NCI-H82 (cell line): ENCODE data around the gene RASSF4.
A peak's percentile ranks its signal among the peaks of the same experiment; 100 is the strongest.

Experiments
- DNase-seq: peaks from one replicate; lab custom pipeline; 2025; lab: John Stamatoyannopoulos, UW

Gene RASSF4

DNA sequence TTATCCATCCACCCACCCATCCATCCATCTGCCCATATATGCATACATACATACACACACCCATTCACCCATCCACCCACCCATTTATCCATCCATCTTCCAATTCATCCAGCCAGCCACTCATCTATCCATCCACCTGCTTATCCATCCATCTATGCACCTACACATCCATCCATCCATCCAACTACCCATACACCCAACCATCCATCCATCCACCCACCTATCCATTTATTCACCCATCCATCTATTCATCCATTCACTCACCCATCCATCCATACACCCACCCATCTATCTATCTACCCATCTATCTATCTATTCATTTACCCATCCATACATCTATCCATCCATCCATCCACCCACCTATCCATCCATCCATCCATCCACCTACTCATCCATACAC, 31.1 kb upstream of the RASSF4 start:
- DNase-seq, result no peak

DNA sequence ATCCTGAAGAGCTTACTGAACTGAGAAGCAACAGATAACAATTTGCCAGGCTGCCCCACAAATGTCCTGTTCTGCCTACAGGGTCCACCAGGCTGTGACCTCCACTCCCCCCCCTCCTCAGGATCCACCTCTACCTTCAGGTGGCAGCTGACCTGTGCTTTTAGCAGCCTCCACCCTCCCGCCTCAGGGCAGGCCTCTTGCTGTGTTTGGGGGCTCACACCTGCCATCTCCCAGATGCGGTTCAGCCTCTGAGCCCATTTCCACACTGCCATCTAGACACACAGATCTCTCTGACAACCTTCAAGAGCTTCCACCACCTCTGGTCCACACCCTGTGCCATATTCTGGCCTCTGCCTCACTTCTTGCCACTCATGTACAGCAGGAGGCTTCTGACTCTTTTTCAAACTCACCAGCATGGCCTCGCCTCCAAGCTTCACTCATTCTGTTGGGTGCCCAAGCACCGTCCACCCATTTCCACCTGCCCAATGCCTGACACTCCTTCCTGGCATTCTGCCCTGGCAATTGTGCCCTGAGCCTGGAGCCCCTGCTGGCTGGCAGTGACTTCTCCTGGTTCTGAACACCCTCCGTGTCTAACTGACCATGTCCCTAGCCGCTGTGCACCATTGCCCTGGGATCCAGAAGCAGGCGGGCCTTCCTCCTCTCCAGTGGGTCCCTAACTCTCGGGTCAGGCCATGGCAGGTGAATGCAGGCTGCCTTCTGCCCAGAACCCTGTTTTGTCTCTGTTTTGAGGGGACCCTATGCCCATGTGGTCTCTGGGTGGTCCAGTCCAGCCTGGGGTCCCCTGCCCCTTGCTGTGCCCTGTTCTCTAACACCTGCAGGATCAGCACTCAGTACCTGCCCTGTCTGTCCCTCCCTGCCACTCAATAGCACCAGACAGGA, 30.0 kb upstream of the RASSF4 start:
- DNase-seq, result no peak

DNA sequence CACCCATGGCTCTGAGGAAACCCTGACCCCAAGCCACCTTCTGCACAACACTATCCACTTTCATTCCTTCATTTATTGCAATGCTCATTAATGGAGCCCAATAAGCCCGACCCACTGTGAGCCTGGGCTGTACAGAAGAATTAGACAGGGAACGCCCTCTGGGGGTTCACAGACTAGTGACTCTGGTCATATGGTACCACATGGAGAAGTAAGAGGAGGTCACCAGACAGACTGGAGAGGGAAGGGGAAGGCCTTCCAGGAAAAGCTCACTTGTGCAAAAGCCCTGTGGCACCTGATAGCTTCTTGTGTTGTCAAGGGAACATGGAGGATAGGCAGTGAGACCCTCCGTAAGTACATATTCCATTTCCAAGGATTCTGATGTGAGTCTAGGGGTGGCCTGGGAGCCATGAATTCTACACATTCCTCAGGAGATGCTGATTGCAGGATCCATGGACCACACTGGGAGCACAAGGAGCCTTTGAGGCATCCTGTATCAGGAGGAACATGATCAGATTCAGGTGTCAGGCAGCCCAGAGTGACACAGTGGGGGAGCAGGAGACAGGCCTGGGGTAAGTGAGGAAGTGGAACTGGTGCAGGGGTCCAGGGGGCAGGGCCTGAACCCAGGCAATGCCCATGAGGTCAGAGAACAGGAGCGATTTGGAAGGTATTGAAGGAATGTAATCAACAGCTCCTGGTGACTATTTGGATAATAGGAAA, 28.5 kb upstream of the RASSF4 start:
- no peak for DNase-seq

DNA sequence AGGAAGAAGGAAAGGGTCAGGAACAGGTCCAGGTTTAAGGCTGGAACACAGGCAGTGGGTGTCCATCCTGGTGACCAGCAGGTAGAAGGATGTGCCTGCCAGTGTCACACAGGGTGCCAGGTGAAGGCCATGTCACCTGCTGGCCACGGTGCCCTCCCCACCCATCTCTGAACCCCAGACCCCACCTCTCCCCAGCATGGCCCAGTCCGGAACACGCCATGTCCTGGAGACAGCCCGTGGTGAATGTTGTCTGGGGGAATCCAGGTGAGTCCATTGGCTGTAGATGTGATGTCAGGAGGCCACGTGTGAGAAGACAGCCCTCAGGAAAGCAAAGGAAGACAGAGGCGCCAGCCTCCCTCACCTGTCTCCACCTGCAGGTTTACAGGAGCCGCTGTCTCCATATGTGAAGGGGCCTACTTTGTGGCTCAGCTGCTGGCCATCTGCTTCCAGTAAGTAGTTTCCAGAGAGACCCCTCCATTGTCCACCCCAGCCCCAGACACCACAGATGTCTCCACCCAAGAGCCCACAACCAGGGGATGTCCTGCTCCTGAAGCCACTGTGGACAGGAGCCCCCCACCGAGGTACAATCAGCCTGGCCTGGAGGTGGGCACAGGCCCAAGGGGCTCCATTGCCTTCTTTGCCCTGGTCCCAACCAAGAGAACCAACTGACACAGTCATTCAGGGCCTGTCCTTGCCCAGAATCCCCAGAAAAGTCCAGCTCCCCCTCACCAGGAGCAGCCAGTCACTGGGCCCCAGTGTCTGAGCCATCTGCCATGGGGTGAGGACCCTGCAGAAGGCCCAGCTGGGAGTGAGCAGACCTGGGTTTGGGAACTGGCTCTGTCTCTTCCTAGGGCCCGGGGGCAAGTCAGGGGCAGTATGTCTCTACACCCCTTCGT, 27.7 kb upstream of the RASSF4 start:
- DNase-seq, result no peak

DNA sequence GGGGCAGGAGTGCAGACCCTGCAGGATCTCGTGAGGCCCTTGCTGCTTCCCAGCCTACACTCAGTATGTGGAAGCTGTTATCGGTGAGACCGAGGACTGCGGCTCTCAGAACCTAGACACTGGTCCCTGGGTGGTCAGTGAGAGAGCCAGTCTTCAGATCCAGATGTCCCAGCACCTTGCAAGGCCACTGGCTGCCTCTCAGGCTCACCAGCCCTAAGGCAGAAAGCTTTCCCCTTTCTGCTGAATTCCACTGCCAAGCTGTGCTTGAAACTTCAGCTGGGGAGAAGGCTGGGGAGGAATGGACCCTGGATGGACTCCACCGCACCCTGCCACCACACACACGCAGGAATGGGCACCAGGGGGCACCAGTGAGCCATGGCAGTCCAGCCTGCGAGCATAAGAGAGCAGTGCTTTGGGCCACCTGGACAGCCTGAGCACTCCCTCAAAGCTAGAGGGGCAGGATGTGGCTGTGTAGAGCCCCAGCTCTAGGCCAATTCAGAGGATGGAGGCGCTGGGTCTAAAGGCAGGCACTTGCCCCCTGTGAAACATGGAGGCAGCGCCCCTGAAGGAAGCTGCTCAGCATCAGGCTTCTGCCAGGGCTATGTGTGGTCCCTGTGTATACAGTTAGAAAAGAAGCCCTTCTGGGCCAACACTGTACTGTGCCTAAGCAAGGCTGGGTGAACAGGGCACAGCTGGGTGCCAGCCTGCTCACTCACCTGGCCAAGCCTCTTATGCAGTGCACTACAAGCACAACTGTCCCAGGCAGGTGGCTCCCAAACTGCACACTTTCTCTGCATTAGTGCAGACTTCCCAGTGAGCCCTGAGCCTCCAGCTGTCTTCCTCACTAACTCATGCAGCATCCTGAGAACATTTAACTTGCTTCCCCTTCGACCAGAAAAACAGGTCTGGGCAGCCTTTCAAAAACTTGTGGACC, 26.8 kb upstream of the RASSF4 start:
- peak; percentile 81 for DNase-seq

DNA sequence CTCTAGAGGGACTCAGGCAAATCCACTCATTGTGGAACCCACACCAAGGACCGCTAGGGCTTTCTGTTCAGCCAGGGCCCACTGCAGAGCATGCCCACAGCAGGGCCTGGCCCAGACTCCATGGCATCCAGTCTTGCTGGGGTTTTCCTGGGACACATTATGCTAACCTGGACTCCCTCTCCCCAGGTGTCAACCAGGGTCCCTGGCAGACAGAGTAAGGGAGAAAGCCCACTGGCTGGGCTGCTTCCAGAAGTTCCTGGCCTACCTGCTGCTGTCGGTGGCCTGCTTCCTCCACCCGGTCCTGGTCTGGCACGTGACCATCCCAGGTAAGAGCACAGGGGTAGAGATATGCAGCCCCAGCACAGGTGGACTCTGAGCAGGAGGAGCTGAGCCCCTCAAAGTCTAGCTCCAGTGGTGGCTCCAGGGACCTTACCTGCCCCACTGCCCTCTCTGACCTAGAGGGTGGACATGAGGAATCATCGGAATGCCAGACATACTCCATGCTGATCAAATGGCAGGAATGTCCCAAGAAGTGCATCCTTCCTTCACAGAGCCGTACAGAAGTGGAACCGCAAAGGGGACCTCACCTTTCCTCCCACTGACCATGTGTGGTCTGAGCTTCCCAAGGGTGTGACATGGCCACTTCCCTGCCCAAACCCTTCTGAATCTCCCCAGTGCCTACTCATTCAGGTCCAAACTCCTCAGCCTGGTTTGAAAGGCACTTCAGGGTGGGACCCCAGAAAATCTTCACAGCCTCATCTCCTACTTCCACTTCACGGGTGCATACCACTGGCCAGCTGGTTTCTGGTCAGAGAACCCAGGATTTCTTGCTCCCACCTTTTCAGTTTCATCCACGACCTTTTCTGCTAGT, 25.9 kb upstream of the RASSF4 start:
- DNase-seq, result no peak

DNA sequence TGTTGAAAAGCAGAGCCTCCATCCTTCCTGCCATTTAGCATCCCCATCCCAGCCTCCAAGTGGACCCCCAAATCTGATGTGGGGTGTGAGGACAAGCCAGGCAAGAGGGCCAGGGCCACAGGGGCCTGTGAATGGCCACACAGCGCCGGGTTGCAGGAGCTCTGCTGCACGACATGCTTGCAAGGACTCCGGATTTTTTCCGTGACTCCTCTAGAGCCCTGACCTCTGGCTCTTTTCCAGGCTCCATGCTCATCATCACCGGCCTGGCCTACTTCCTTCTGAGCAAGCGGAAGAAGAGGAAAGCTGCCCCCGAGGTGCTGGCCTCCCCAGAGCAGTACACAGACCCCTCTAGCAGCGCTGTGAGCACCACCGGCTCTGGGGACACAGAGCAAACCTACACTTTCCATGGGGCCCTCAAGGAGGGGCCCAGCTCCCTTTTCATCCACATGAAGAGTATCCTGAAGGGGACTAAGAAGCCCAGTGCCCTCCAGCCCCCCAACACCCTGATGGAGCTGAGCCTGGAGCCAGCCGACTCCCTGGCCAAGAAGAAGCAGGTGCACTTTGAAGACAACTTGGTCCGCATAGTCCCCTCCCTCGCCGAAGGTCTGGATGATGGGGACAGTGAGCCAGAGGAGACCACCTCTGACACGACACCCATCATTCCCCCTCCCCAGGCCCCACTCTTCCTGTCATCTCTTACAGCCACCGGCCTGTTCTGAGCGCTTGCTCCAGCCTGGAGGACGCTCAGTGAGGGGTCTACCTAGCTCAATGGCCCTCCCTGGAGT, 25.0 kb upstream of the RASSF4 start:
- no peak for DNase-seq

DNA sequence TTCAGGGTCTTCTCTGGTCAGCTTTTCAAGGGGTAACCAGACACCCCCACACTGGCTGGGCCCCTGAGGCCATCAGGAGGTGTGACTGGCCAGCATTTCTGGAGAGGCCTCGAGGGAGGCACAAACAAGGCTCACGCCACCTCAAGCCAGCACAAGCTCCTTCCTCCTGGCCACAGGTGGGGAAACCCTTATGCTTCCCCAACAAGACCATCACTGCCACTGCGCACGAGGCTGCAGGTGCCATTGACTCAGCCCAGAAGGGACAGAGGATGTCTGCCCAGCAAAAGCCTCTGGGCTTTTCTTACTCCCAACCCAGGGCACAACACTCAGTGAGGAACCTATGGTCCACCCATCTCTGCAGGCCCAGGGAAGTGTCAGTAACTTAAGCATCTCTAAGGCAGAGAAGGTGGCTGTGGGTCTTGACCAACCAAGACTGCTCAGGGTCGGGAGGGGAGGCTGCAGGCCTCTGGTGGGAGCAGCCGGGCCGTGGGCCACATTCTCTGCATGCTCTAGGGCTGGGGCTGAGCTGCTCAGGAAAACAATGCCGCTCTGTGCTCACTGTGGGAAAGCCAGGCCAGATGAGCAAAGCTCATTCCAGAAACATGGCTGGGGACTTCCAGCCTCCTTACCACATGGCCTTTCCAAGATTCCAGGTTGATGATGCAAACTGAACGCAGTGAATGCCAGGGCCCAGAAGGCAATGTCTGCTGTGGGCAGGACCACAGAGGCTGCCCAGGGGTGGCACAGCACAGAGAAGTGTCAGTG, 24.2 kb upstream of the RASSF4 start:
- DNase-seq, result no peak

DNA sequence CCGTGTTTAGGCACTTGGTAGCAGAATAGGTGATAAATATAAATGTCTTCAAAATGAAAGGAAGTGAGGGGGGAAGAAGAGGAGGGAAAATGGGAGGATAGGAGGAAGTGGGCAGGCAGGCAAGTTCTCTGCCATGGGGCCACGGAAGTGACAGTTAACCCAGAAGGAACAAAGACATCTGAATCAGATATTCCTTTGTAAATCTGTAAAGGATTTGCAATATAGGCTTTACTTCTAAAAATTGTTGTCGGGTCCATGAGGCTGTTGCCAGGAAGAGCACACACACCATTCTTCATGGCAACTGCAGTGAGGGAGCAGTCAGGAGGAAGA, 23.7 kb upstream of the RASSF4 start:
- DNase-seq, result no peak

DNA sequence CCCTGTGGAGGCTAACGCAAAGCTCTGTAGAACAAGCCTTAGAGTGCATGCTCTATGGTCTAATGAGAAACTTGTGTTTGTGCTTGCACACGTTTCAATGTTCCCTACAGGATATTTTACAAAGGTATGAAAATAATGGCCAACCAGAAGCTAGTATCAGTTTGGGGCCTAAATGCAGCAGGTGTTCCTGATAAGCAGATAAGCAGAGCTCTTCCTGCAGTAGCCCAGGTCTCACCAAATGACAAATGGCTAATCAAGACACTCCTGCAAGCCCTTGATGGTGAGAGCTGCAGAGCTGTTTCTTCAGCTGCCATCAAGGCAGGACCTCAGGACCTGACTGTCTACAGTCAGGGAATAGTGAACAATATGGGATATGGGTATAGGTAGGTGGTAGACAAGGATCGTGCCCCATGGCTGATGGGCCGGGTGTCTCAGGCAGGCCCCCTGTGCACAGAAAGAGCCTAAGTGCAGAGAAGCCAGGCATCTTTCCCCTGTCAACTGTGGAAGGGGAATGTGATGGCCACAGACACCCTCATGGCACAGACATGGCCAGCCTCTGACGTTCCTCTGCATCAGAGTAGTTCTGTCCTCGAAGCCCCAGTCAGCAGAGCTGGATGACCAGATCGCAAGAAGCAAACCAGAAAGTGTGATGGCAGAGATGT, 23.2 kb upstream of the RASSF4 start:
- no peak for DNase-seq

DNA sequence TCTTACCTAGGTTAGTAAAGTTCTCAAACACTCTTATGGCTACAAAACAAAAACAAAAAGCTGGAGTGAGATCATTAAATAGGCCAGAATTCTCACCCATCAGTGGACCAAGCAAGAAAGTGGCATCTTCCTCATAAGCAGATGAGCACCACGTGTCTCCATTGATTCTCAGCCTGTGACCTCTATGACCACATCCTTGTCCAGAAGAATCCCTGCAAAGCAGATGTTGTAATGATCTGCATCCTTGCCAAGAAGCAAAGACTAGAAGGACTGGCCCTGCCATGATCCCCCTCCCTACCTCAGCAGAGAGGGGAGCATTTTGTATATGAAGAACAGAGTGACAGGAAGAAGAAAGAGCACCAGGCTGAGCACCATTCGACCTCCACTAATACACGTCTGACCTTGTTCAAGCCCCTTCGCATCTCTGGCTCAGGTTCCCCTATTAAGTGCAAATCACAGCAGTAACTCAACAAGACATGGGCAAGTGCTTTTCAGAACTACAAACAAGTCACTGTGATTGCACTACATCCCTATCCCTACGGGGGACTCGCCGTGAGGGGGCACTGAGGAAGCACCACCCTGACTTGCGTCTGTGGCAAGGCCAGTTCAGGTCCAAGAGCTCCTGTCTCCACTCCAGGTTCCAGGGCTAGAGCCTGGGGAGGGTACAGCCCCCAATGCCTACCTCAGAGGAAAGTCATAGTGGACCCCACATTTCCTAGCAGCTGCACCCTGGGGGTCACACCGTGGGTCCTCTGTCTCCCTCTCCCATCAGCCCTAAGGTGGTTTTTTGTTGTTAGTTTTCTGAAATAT, 22.2 kb upstream of the RASSF4 start:
- no peak for DNase-seq

DNA sequence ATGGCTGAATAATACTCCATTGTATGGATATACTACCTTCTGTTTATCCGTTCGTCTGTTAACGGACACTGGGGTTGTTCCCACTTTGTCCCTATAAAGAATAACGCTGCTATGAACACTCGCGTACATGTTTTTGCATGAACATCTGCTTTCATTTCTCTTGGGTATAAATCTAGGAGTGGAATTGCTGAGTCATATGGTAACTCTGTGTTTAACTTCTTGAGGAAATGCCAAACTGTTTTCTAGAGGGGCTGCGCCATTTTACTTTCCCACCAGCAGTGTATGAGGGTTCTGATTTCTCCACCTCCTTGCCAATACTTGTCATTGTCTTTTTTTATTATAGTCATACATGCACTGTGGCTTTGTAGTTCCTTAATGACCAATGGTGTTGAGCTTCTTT, 20.6 kb upstream of the RASSF4 start:
- DNase-seq, result no peak

DNA sequence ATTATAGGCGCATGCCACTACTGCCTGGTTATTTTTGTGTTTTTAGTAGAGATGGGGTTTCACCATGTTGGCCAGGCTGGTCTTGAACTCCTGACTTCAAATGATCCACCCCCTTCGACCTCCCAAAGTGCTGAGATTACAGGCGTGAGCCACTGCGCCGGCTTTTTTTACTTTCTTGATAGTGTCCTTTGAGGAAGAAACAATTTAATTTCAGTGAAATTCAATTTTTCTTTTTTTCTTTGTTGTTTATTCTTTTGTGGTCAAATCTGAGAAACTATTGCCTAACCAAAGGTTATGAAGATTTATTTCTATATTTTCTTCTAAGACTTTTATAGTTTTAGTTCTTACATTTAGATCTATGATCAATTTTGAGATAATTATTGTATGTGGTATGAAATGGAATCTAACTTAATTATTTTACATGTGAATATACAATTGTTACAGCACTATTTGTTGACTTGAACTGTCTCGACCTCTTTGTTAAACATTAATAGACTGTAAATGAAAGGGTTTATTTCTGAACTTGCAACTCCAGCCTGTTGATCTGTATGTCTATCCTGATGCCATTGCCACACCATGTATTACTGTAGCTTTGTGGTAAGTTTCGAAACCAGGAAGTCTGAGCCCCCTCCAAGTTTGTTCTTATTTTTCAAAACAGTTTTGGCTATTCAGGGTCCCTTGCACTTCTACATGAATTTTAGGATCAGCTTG, 19.8 kb upstream of the RASSF4 start:
- no peak for DNase-seq

DNA sequence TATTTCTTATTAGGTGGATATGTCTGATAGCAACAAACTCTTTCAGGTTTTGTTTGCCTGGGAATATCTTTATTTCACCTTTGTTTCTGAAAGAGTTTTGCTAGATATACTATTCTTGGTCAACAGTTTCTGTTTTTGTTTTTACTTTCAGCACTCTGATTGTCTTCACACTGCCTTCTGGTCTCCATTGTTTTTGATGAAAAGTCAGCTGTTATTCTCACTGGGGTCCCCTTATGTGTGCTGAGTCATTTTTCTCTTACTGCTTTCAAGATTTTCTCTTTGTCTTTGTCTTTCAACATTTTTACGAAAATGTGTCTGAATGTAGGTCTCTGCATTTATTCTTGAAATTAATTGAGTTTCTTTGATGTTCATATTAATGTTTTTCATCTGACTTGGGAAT, 15.2 kb upstream of the RASSF4 start:
- DNase-seq, result no peak

DNA sequence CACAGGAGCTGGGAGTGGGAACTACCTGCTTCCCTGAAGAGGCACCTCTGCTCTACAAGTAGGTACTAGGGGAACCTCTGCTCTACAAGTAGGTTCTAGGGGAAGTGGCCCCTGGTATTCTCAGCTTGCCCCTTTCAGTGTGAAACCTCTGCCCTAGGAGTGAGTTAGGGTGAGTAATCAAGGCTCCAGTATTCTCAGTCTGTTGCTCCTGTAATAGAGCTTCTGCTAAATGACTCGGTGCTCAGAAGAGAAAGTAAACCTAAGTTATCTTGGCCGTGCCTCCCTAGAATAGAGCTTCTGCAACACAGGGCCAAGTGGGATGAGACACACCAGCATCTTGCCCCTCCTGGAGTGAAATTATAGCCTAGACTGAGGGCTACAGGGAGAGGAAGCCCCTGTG, 13.4 kb upstream of the RASSF4 start:
- no peak for DNase-seq

DNA sequence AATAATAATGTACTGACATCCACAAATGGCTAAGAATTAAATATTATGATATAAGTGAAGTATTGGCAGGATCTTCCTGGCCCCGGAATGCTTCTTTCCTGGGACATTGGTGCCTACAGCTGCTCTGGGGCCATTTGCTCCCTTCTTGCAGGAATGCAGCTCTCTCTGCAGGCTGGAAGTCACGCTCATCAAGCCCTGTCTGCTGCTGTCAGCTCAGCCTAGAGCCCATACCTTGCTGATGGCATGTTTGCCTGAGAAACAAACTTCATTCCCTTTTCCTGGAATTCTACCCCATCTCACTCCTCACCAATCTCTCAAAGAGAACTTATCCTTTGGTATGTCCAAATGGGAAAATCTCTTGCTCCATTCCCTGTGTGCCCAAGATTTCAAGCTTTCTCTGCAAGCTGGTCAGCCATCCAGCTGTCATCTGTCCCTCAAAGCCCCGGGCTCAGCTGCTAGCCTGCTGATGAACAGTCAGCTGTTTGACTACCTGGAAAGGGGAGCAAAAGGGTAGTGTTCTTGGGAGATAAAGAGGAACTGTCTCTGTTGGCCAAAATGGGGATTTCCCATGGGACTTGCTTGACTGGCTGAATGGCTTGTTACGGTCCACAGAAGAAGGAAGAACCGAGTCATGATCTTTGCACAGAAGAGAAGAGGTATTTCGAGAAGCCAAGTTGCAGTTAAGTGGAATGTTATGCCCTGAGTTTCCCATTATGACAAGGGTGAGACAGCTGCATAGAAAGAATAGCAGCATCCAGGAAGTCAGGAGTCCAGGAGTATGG, 12.0 kb upstream of the RASSF4 start:
- DNase-seq, result no peak
